ENCODE measurements around the gene LGALS9. TPM values are rescaled to one million over a fixed set of nuclear protein-coding genes. Genes with fewer than 3 reads are reported as not detected.
"Not testable (repeated sequence)": the region's sequence is repeated elsewhere in the genome, so short reads cannot be mapped to it uniquely, and the experiment has no call there.

The LGALS9 gene
- total RNA-seq, 1 donor from 2014 or later, result 1.9 TPM

GRCh38 chr17:27603880-27604794 is 26.9 kb upstream of the LGALS9 start:
- DNase-seq, result no peak

- DNase-seq, result no peak
These were observed 25.6 kb upstream of the LGALS9 start for GRCh38 chr17:27605409-27605808.

- no peak for DNase-seq
These were observed 23.4 kb upstream of the LGALS9 start for GRCh38 chr17:27607521-27608091.

GRCh38 chr17:27608328-27609230 is 22.4 kb upstream of the LGALS9 start:
- DNase-seq, result no peak

DNA sequence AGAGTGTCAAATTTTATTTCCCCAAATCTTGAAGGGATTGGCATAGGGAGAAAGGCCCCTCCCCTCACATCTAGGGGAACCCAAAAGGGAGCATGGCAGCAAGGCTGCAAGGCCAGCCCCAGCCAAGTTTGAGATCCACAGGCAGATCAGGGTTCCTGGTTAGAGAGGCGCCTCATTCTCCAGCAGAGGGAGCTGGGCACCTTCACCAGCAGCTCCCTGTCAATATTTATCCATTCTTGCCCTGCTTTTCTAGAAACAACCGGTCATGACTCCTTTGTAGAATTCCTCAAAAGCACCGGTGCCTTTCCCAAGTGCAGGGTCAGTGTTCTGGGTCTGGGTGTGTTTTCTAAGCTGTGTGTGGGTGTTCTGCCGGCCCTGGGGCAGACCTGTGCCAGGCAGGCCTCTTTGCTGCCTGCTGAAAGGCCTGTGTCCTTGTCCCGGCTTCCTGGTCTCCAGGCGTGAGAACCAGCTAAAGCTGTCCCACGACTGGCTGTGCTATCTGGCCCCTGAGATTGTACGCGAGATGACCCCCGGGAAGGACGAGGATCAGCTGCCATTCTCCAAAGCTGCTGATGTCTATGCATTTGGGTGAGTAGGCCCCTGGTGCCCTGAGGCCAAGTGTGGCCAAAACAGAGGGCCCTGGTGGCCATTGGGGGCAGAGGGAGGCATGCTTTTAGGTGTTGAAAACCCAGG is 21.2 kb upstream of the LGALS9 start:
- peak; percentile 30 for DNase-seq

GRCh38 chr17:27610304-27610677 is 20.7 kb upstream of the LGALS9 start:
- no peak for DNase-seq

- no peak for DNase-seq
These were observed 18.7 kb upstream of the LGALS9 start for GRCh38 chr17:27612160-27612770.

- DNase-seq, result no peak
These were observed 17.6 kb upstream of the LGALS9 start for GRCh38 chr17:27613433-27613832.

DNA sequence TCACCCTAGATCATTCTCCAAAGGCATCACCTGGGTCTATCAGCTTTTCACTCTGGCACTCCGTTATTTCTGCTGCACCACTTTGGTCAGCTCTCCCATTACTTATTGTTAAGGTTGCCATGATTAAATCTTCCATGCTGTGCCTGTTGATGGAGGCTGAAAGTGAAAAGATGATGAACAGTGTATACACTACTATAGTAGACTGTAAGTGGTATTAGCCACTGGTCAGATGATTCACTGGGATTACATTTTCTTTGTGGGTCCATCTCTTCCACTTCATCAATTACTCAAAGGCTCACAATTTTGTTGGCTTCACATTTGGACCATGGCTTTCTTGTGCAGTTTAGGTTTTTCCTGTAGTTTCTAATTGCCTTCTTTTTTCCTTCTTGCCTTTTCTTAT is 15.9 kb upstream of the LGALS9 start:
- DNase-seq, result no peak

- DNase-seq, result no peak
These were observed 14.6 kb upstream of the LGALS9 start for GRCh38 chr17:27616414-27616813.

- DNase-seq, result no peak
These were observed 12.6 kb upstream of the LGALS9 start for GRCh38 chr17:27618417-27618816.

GRCh38 chr17:27620721-27621120 is 10.3 kb upstream of the LGALS9 start:
- DNase-seq, result no peak

DNA sequence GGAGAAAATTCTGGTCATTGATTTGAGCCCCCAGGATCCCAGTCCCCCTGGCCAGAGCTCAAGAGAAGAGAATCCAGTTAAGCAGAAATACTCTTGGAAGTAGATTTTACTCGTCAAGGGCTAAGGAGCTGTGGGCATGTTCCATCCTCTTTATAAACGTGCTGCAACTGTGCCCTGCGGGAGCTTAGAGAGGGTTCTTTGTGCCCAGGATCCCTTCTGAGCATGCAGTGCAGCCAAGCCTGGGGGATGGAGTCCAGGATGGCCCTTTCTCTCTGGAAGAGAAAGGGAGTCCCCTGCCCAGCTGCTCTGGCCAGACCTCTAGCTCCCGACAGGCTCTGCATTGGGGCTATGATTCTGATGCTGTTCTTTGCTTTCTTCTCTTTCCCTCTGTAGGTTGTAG is 9.5 kb upstream of the LGALS9 start:
- no peak for DNase-seq

DNA sequence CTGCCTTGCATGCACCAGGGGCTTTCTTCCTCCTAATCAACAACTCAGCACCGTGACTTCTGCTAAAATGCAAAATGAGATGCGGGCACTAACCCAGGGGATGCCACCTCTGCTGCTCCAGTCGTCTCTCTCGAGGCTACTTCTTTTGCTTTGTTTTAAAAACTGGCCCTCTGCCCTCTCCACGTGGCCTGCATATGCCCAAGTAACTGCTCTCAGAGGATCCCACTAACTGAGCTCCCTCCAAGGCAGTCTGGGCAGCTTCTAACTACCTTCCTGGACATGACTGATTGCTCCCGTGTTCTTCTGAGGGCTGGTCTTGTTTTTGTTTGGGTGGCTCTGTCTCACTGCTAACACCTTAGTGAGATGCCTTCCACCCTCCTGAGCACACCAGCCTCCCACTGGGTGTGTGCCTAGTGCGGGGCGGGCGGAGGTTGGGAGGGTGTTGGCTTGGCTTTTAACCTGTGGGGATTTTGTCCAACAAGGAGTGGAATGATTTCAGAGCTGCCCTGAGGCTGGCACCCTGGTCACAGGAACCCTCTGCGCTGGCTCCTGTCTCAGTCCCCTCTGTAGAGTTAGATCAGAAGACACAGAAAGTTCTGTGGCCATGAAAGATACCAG is 8.9 kb upstream of the LGALS9 start:
- no peak for DNase-seq

GRCh38 chr17:27622986-27623385 is 8.0 kb upstream of the LGALS9 start:
- DNase-seq, result no peak

- no peak for DNase-seq
These were observed 7.4 kb upstream of the LGALS9 start for GRCh38 chr17:27623614-27624013.

DNA sequence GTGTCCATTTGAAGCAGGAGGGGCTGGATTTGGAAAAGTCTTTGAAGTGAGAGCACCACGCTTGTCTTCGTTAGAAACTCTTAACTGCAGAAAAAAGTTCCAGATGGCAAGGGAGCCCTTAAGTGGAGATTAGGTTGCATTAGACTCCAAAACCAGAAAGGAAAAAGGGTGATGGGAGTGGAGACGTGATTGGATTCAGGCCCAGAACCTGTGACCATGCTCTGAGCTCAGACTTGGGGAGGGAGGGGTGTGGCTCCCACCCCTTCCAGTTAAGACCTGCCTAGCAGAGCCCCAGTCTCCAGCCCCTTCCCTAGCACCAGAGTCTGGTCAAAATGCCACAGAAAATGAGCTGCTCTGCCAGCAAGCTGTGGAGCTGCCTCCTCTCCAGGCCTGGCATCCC is 6.4 kb upstream of the LGALS9 start:
- no peak for DNase-seq

DNA sequence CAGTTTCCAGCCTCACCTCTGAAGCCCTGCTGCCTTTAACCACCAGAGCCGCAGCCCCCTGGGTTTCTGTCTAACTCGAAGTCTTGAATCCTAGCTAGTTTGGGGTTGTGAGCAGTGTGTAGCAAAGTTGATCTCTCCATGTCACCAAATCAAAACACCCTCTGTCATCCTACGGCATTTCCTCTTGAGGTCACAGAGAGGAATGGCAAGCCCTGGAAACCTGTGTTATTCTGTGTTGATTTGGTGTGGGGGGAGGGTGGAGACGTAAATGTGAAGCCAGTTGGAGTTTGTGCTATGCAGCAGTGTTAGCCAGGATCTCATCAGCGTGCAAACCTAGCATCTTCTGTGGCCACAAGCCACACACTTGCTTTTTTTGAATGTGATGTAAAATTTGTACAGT is 5.1 kb upstream of the LGALS9 start:
- DNase-seq, result no peak

GRCh38 chr17:27627514-27627913 is 3.5 kb upstream of the LGALS9 start:
- DNase-seq, result no peak

DNA sequence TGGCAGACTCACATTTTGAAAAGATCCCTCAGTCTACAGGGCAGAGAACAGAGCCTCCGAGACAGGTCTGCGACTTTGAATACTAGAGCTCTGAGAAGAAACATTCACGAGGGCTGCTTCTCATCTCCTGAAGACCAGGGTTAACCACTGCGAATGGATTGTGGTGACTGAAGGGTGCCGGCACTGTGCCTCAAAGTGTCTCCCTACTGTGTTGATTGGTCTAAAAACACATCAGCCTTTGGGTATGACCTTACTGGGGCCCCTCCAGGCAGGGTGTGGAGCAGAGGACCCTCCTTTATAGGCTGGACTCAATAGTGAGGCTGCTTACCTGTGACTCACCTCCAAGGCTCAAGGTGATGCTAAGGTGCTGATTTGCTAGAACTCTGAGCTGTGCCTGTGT is 2.6 kb upstream of the LGALS9 start:
- no peak for DNase-seq

DNA sequence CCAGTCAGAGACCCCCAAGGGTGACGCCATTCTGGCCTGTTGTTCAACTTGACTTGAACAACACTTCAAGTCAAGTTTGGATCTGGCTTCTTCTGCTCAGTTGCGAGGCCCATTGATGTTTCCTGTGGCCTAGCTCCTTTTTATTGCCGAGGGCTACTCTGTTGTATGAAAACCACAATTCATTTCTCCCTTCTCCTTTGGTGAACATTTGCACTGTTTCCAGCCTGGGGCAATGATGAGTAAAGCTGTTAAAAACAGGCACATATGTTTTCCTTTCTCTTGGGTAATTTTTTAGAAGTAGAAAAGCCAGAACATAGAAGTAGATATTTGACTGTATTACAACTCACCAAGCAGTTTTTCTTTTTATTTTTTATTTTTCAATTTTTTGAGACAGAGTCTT is 1.7 kb upstream of the LGALS9 start:
- not testable (repeated sequence) for DNase-seq

DNA sequence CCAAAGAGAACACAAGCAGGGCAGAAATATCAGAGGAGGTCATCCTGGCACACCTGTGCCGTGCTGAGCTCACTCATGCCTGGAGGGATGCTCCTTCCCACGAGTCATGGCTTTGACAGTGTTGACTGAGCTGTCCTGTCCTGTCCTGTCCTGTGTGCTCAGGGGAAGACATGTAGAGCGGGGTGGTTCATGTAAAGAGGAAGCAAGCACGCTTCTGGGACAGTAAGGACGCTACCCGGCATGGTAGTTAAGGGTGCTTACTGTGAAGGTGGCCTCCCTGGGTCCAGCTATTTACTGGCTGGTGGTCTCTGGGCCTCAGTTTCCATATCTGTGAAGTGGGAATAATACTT is 398 bp downstream of the LGALS9 start:
- no peak for DNase-seq

Data from occipital lobe (tissue), 2 donors.